ENCODE results near the gene CUEDC2. TPM values are rescaled to one million over a fixed set of nuclear protein-coding genes. Genes with fewer than 3 reads are reported as not detected.

The CUEDC2 gene
- total and polyA plus RNA-seq, 10 of the 15 experiments (the other 5 are each of a cell fraction or from before 2014, with no cell fraction given) = 20.4 to 121 (median 75.0) TPM

GRCh38 chr10:102453502-102453901 is 21.1 kb upstream of the CUEDC2 start:
- Histone ChIP-seq H3K36me3 (ENCODE audit: control insufficient read depth in 2 of 2, insufficient read depth in 2 of 2, low read length in 1 of 2) (no peaks in the 10 kb centered on the region; a peak in 1 of 4 replicates), H3K9me3 (replicated peaks; ENCODE audit: control insufficient read depth, insufficient read depth, low read length) (no peaks in the 10 kb centered on the region), H3K4me1 (ENCODE audit: control insufficient read depth, insufficient read depth, low read length) (peaks cover 18% of the 10 kb centered on the region), H4K20me1 (ENCODE audit: control insufficient read depth, insufficient read depth) (no peaks in the 10 kb centered on the region), H3K9ac (ENCODE audit: control insufficient read depth, insufficient read depth, low read length) (no peak overlapping the region), H3K27ac (ENCODE audit: control insufficient read depth, insufficient read depth) (no peak overlapping the region), H3K4me3 (no peak overlapping the region), H2AFZ (ENCODE audit: control insufficient read depth, low read depth, low read length) (no peak overlapping the region), H3K79me2 (ENCODE audit: control insufficient read depth, insufficient read depth, low read length) (peaks cover 21% of the 10 kb centered on the region), H3K4me2 (ENCODE audit: control insufficient read depth, insufficient read depth) (no peak overlapping the region), H3K27me3 (replicated peaks in 1 of 2; ENCODE audit: control insufficient read depth in 2 of 2, insufficient read depth in 2 of 2, low read length in 1 of 2) (no peaks in the 10 kb centered on the region)
- TF ChIP-seq SMAD1 (IDR thresholded peaks at IDR 0.05; ENCODE audit: low read depth, partially characterized antibody) (no peak), RAD51 (IDR thresholded peaks at IDR 0.05) (no peak), NRF1 (conservative IDR thresholded peaks at IDR 0.05; ENCODE audit: low read depth, low read length) (no peak), BRCA1 (IDR thresholded peaks at IDR 0.05; ENCODE audit: low read depth, low read length) (no peak), CHD2 (IDR thresholded peaks at IDR 0.05; ENCODE audit: borderline replicate concordance, low read depth, low read length) (no peak)
- ATAC-seq (no peak), DNase-seq (ENCODE audit: low read depth, low spot score) (no peak), FAIRE-seq (no peak)
- POLR2A ChIA-PET = interaction anchor here (1.0 to 6.1 kb wide), 3 partner anchors 8 to 59 kb away, joined by 4 to 69 read pairs (median 44); partner anchors contain the start of gene NFKB2
- no TSS peak for BruUV-seq (replicated peaks)
- intact Hi-C loops (cut with micrococcal nuclease; ENCODE audit: unreplicated experiment) (no loop called here), in situ Hi-C loops (cut with MboI) (no loop called here)
- RAD21 ChIA-PET (ENCODE audit: unreplicated experiment) = interaction anchor here (0.6 kb wide), 1 partner anchor 59 kb away, joined by 7 read pairs; no protein-coding TSS in a partner anchor
- SMC1A ChIA-PET (ENCODE audit: uncharacterized antibody, unreplicated experiment) = interaction anchor here (0.6 to 1.0 kb wide), 3 partner anchors 17 to 630 kb away, joined by 3 read pairs; no protein-coding TSS in a partner anchor
- 83% methylated on average over 4 of the region's 5 CpGs for WGBS (ENCODE audit: insufficient coverage, insufficient replicate concordance, low lambda C conversion rate, missing lambda C conversion rate)
- CTCF ChIA-PET = interaction anchor here (0.7 to 4.0 kb wide), 4 partner anchors 32 to 223 kb away, joined by 3 to 21 read pairs (median 4); partner anchors contain the start of gene FBXL15

DNA sequence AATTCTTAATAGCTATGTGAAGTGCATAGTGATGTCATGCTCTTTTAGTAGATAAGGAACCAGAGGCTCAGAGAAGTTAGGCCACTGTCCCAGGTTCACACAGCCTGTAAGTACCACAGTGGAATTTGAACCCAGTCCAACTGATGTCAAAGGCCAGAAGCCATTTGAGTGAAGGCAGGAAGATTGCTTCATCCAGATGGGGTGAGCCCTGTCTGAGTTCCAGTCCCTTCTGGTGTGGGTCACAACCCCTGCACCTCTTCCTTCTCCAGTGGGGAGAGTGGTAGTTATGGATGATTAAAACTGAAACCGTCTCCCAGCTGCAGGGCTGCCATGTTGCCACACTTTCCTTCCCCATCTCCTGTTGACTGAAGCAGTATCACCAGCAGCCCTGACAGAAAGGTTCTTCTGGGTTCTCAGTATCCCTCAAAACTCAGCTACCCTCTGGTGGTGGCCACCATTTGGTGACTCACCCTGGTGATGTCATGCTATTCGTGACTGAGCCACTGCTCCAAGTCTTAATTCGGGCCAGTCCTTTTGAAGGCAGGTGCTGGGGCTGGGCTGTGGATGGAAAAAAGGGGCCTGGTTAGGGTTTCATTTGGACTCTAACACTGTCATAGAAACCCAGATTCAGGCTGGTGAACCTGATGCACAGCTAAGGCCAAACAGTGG is 20.4 kb upstream of the CUEDC2 start:
- H4K20me1 ChIP-seq (ENCODE audit: control insufficient read depth, insufficient read depth) = no peaks in the 10 kb centered on the region
- no peaks in the 10 kb centered on the region for H3K27me3 ChIP-seq (replicated peaks in 1 of 2; ENCODE audit: control insufficient read depth in 2 of 2, insufficient read depth in 2 of 2, low read length in 1 of 2)
- WGBS (ENCODE audit: insufficient coverage, insufficient replicate concordance, low lambda C conversion rate, missing lambda C conversion rate) = 59% methylated on average over 3 of the region's 3 CpGs
- POLR2A ChIA-PET = interaction anchor here (0.7 to 6.1 kb wide), 6 partner anchors 9 to 58 kb away, joined by 4 to 69 read pairs (median 18); partner anchors contain the start of gene NFKB2
- no peak overlapping the region for H3K27ac ChIP-seq (ENCODE audit: control insufficient read depth, insufficient read depth)
- SMC1A ChIA-PET (ENCODE audit: uncharacterized antibody, unreplicated experiment) = interaction anchor here (0.9 to 3.4 kb wide), 6 partner anchors 9 to 150 kb away, joined by 3 to 23 read pairs (median 5); no protein-coding TSS in a partner anchor
- H3K9me3 ChIP-seq (replicated peaks; ENCODE audit: control insufficient read depth, insufficient read depth, low read length) = no peaks in the 10 kb centered on the region
- H2AFZ ChIP-seq (ENCODE audit: control insufficient read depth, low read depth, low read length) = no peak overlapping the region
- DNase-seq (ENCODE audit: low read depth, low spot score) (no peak), ATAC-seq (0 out of 3 replicates have a peak, but pooled peaks have one; percentile 1), FAIRE-seq (no peak)
- BruUV-seq (replicated peaks) = no TSS peak
- RAD21 ChIA-PET (ENCODE audit: unreplicated experiment) = interaction anchor here (0.6 kb wide), 1 partner anchor 59 kb away, joined by 7 read pairs; no protein-coding TSS in a partner anchor
- H3K79me2 ChIP-seq (ENCODE audit: control insufficient read depth, insufficient read depth, low read length) = peaks cover 21% of the 10 kb centered on the region
- intact Hi-C loops (cut with micrococcal nuclease; ENCODE audit: unreplicated experiment) (no loop called here), in situ Hi-C loops (cut with MboI) (no loop called here)
- CTCF ChIA-PET = interaction anchor here (0.6 to 4.0 kb wide), 9 partner anchors 9 to 320 kb away, joined by 3 to 21 read pairs (median 3); partner anchors contain the start of genes FBXL15 and PPRC1
- H3K4me1 ChIP-seq (ENCODE audit: control insufficient read depth, insufficient read depth, low read length) = peaks cover 18% of the 10 kb centered on the region
- H3K36me3 ChIP-seq (ENCODE audit: control insufficient read depth in 2 of 2, insufficient read depth in 2 of 2, low read length in 1 of 2) = no peaks in the 10 kb centered on the region; a peak in 1 of 4 replicates
- no peak overlapping the region for H3K9ac ChIP-seq (ENCODE audit: control insufficient read depth, insufficient read depth, low read length)
- no peak overlapping the region for H3K4me3 ChIP-seq
- H3K4me2 ChIP-seq (ENCODE audit: control insufficient read depth, insufficient read depth) = no peak overlapping the region
- TF ChIP-seq STAT3 (IDR thresholded peaks at IDR 0.05; ENCODE audit: low read depth, low read length) = no peak
- TF ChIP-seq ATF7 (IDR thresholded peaks at IDR 0.05; ENCODE audit: low read depth) = peak; percentile 58; the same call in 1 of the 2 replicates
- peak; percentile 69; the same call in 1 of the 2 replicates for TF ChIP-seq EED (IDR thresholded peaks at IDR 0.05; ENCODE audit: low read depth)
- TF ChIP-seq SIN3A (IDR thresholded peaks at IDR 0.05; ENCODE audit: low read depth, low read length) = no peak
- TF ChIP-seq SIX5 (IDR thresholded peaks at IDR 0.05; ENCODE audit: low read depth, low read length, severe bottlenecking) = no peak
- TF ChIP-seq, protein P1, sequence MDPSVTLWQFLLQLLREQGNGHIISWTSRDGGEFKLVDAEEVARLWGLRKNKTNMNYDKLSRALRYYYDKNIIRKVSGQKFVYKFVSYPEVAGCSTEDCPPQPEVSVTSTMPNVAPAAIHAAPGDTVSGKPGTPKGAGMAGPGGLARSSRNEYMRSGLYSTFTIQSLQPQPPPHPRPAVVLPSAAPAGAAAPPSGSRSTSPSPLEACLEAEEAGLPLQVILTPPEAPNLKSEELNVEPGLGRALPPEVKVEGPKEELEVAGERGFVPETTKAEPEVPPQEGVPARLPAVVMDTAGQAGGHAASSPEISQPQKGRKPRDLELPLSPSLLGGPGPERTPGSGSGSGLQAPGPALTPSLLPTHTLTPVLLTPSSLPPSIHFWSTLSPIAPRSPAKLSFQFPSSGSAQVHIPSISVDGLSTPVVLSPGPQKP (IDR thresholded peaks at IDR 0.05; ENCODE audit: low read depth, low read length) = no peak
- TF ChIP-seq CHD2 (IDR thresholded peaks at IDR 0.05; ENCODE audit: borderline replicate concordance, low read depth, low read length) = no peak
- TF ChIP-seq SREBF2 (IDR thresholded peaks at IDR 0.05; ENCODE audit: low read length) = no peak
